ENCODE measurements around the gene SLC48A1. TPM values are rescaled to one million over a fixed set of nuclear protein-coding genes. Genes with fewer than 3 reads are reported as not detected.

SLC48A1 gene
- total RNA-seq, 2 experiments from 2014 or later: 4.5 to 5.8 TPM

DNA sequence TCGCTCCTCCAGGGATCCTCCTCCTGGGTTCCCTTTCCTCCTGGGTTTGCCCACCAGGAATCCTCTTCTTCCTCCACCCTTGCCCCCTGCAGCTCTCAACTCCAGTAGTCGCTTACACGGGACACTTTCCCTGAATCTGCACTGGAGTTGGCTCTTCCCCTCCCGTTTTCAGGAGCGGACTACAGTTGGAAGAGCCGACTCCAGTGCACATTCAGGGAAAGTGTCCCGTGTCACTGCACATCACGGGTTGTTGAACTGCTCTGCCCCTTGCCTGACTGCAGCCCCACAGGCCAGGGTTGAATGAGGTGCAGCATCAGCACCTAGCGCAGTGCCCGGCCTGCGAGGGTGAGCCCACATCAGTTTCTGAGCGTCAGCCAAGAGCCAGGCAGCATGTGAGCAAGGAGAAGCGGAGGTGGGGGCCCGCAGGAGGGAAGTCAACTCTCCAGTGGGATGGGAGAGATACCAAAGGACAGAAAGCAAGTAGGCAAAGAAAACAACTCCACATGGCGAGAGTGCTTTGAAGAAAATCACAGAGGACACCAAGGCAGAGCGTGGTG, 27.5 kb upstream of the SLC48A1 start:
- ATAC-seq (ENCODE audit: poor library complexity): no peak
- H3K27ac ChIP-seq (ENCODE audit: low read depth in 1 of 2, low read length in 2 of 2): no peak overlapping the region
- H3K4me3 ChIP-seq (ENCODE audit: low read length): no peak overlapping the region
- POLR2A ChIA-PET: no interaction called here
- CTCF ChIA-PET: interaction anchor here (5.5 to 5.7 kb wide), 2 partner anchors 24 to 94 kb away, joined by 86 to 157 read pairs; partner anchors contain the start of gene SLC48A1
- no peaks in the 10 kb centered on the region for H3K36me3 ChIP-seq (ENCODE audit: insufficient read depth, low read length)
- no peaks in the 10 kb centered on the region for H3K9me3 ChIP-seq (ENCODE audit: control insufficient read depth in 1 of 2, insufficient read depth in 1 of 2, low read length in 2 of 2)
- TF ChIP-seq, protein P1, sequence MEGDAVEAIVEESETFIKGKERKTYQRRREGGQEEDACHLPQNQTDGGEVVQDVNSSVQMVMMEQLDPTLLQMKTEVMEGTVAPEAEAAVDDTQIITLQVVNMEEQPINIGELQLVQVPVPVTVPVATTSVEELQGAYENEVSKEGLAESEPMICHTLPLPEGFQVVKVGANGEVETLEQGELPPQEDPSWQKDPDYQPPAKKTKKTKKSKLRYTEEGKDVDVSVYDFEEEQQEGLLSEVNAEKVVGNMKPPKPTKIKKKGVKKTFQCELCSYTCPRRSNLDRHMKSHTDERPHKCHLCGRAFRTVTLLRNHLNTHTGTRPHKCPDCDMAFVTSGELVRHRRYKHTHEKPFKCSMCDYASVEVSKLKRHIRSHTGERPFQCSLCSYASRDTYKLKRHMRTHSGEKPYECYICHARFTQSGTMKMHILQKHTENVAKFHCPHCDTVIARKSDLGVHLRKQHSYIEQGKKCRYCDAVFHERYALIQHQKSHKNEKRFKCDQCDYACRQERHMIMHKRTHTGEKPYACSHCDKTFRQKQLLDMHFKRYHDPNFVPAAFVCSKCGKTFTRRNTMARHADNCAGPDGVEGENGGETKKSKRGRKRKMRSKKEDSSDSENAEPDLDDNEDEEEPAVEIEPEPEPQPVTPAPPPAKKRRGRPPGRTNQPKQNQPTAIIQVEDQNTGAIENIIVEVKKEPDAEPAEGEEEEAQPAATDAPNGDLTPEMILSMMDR (IDR thresholded peaks at IDR 0.05): no peak
- intact Hi-C loops (cut with DNase I, micrococcal nuclease): loop anchor here in 1 of 2 experiments (2.0 kb wide), 1 partner anchor 21 kb away; no protein-coding TSS in a partner anchor
- DNase-seq: no peak
- peaks cover 27% of the 10 kb centered on the region for H3K4me1 ChIP-seq (ENCODE audit: insufficient read depth, low read length)
- H3K27me3 ChIP-seq (ENCODE audit: control insufficient read depth in 1 of 2, insufficient read depth in 2 of 2, low read length in 2 of 2): no peaks in the 10 kb centered on the region
- Mint-ChIP-seq H3K9me3 (no peaks in the 10 kb centered on the region), H3K36me3 (ENCODE audit: low read depth) (no peaks in the 10 kb centered on the region), H3K4me1 (ENCODE audit: low read depth) (peaks cover 27% of the 10 kb centered on the region), H3K4me3 (no peak overlapping the region), H3K27ac (no peak overlapping the region), H3K27me3 (no peaks in the 10 kb centered on the region)

DNA sequence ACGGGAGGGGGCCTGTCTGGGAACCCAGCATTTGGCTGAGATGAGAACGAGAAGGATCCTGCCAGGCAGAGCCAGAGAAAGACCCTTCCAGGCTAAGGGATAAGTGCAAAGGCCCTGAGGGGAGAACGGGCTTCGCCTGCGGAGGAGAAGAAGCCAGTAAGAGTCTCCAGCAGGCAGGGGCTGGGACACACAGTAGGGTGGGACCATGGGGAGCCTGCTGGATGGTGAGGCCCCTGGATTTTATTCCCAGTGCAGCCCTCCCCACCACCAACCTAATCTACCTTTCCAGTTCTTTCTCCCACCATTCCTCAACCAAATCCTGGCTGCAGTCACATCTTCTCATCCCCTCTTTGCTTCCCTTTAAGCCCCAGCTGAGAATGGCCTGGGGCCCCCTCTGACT, 27.0 kb upstream of the SLC48A1 start:
- no peak for DNase-seq
- intact Hi-C loops (cut with DNase I, micrococcal nuclease): no loop called here
- H3K4me3 ChIP-seq (ENCODE audit: low read length): no peak overlapping the region
- peaks cover 22% of the 10 kb centered on the region for H3K4me1 ChIP-seq (ENCODE audit: insufficient read depth, low read length)
- no peaks in the 10 kb centered on the region for H3K27me3 ChIP-seq (ENCODE audit: control insufficient read depth in 1 of 2, insufficient read depth in 2 of 2, low read length in 2 of 2)
- no peaks in the 10 kb centered on the region for H3K9me3 ChIP-seq (ENCODE audit: control insufficient read depth in 1 of 2, insufficient read depth in 1 of 2, low read length in 2 of 2)
- no peak overlapping the region for H3K27ac ChIP-seq (ENCODE audit: low read depth in 1 of 2, low read length in 2 of 2)
- H3K36me3 ChIP-seq (ENCODE audit: insufficient read depth, low read length): no peaks in the 10 kb centered on the region
- no peak for ATAC-seq (ENCODE audit: poor library complexity)
- no peaks in the 10 kb centered on the region for H3K27me3 Mint-ChIP-seq
- no peaks in the 10 kb centered on the region for H3K9me3 Mint-ChIP-seq
- H3K27ac Mint-ChIP-seq: no peak overlapping the region
- TF ChIP-seq, protein P1 (IDR thresholded peaks at IDR 0.05): no peak
- H3K4me1 Mint-ChIP-seq (ENCODE audit: low read depth): peaks cover 22% of the 10 kb centered on the region
- ChIA-PET CTCF (no interaction called here), POLR2A (no interaction called here)
- no peaks in the 10 kb centered on the region for H3K36me3 Mint-ChIP-seq (ENCODE audit: low read depth)
- H3K4me3 Mint-ChIP-seq: no peak overlapping the region

DNA sequence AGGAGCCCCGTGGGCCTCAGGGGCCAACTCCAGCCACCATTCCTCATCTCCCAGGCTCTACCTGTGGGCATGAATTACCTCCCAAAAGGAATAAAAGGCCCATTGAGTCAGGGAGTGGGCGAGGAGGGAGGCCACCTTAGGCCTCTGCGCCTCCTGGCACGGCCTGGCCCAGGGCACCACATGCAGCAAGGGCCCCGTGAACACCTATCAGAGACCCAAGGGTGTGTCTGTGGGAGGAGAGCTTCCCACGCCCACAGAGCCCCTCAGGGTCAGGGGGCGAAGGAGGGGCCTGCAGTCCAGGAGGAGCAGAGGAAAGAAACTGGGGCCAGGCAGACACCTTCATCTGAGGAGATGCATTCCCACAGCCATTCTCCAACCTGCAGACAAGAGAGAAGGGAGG, 26.5 kb upstream of the SLC48A1 start:
- no peak overlapping the region for H3K4me3 Mint-ChIP-seq
- intact Hi-C loops (cut with DNase I, micrococcal nuclease): no loop called here

More for the DNA sequence above, 26.5 kb upstream of the SLC48A1 start:
- no peaks in the 10 kb centered on the region for H3K9me3 ChIP-seq (ENCODE audit: control insufficient read depth in 1 of 2, insufficient read depth in 1 of 2, low read length in 2 of 2)
- H3K36me3 ChIP-seq (ENCODE audit: insufficient read depth, low read length): no peaks in the 10 kb centered on the region
- H3K4me1 ChIP-seq (ENCODE audit: insufficient read depth, low read length): peaks cover 17% of the 10 kb centered on the region
- DNase-seq (no peak), ATAC-seq (ENCODE audit: poor library complexity) (no peak)
- Mint-ChIP-seq H3K4me1 (ENCODE audit: low read depth) (peaks cover 17% of the 10 kb centered on the region), H3K36me3 (ENCODE audit: low read depth) (no peaks in the 10 kb centered on the region), H3K27ac (no peak overlapping the region), H3K9me3 (no peaks in the 10 kb centered on the region), H3K27me3 (no peaks in the 10 kb centered on the region)
- ChIA-PET CTCF (interaction anchor here (0.5 kb wide), 1 partner anchor 799 kb away, joined by 4 read pairs; no protein-coding TSS in a partner anchor), POLR2A (no interaction called here)
- H3K27ac ChIP-seq (ENCODE audit: low read depth in 1 of 2, low read length in 2 of 2): no peak overlapping the region
- TF ChIP-seq, protein P1 (IDR thresholded peaks at IDR 0.05): no peak
- H3K4me3 ChIP-seq (ENCODE audit: low read length): no peak overlapping the region
- no peaks in the 10 kb centered on the region for H3K27me3 ChIP-seq (ENCODE audit: control insufficient read depth in 1 of 2, insufficient read depth in 2 of 2, low read length in 2 of 2)
